ENCODE measurements around the gene FAM180B.

GRCh38 chr11:47571357-47571729, 15.1 kb upstream of the FAM180B start:
- TF ChIP-seq CEBPB (IDR thresholded peaks at IDR 0.05; ENCODE audit: low read depth, low read length) (no peak), SIN3A (conservative IDR thresholded peaks at IDR 0.05 in 1 of 2, IDR thresholded peaks at IDR 0.05 in 1 of 2; ENCODE audit: low read depth in 1 of 2, low read length in 2 of 2) (no peak), CTCF (IDR thresholded peaks at IDR 0.05; ENCODE audit: control extremely low read depth in 1 of 3, insufficient read depth in 1 of 3, low read depth in 1 of 3, low read length in 3 of 3) (no peak), SAP30 (IDR thresholded peaks at IDR 0.05; ENCODE audit: insufficient read depth, insufficient replicate concordance, low read length) (no peak), EZH2 (IDR thresholded peaks at IDR 0.05; ENCODE audit: low read depth, low read length, severe bottlenecking) (no peak), JUN (IDR thresholded peaks at IDR 0.05; ENCODE audit: low read depth, low read length) (no peak), HDAC2 (IDR thresholded peaks at IDR 0.05; ENCODE audit: borderline replicate concordance in 1 of 2, low read depth in 2 of 2, low read length in 2 of 2) (no peak), KDM1A (IDR thresholded peaks at IDR 0.05; ENCODE audit: borderline replicate concordance, low read length) (no peak), SP1 (IDR thresholded peaks at IDR 0.05; ENCODE audit: low read depth, low read length) (no peak), TAF1 (IDR thresholded peaks at IDR 0.05; ENCODE audit: low read depth, low read length) (no peak), CHD1 (IDR thresholded peaks at IDR 0.05; ENCODE audit: low read depth, low read length) (no peak), RFX5 (IDR thresholded peaks at IDR 0.05; ENCODE audit: borderline replicate concordance, low read depth, low read length) (no peak), CBX8 (IDR thresholded peaks at IDR 0.05; ENCODE audit: borderline replicate concordance, low read depth, low read length) (no peak), BACH1 (IDR thresholded peaks at IDR 0.05; ENCODE audit: low read length) (no peak)
